Measurements from ENCODE around the gene PBX1. TPM values are rescaled to one million over a fixed set of nuclear protein-coding genes. Genes with fewer than 3 reads are reported as not detected.

The PBX1 gene
- total and polyA plus RNA-seq, 4 donors: 2.2 to 17.3 (median 5.1) TPM

DNA sequence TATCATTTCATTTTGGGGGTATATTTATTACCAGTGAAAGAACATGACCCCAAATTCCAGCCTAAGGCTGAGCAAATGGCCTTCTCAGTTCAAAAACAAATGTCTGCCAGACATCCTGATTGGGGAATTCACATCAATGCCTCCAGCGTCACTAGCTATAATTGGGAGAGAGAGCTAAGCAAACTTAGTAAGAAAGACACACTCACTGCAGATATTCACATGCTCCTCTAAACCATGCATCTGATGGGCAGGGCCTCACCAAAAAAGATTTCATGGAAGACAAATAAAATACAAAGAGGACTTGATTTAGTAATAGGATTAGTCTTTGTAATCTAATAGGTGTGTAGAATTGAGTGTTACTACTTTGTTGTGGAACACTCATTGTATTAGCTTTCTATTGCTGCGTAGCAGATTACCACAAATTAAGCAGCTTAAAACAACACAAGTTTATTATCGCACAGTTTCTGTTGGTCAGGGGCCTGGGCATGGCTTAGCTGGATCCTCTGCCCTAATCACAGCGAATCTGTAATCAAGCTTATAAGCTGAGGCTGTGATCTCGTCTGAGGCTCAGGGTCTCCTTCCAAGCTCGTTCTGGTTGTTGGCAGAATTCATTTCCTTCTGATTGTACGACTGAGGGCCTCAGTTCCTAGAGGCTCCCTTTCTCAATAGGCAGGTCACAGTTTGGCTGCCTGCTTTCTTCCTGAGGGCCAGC, 243.0 kb downstream of the PBX1 start:
- Histone ChIP-seq H3K9me3 (ENCODE audit: control insufficient read depth in 4 of 4, low read length in 3 of 4) (no peaks in the 10 kb centered on the region), H3K9ac (ENCODE audit: low read depth in 1 of 2, low read length in 2 of 2) (no peak overlapping the region), H3K27me3 (ENCODE audit: control insufficient read depth in 4 of 4, insufficient read depth in 4 of 4, low read length in 3 of 4) (no peaks in the 10 kb centered on the region), H3K27ac (ENCODE audit: low read depth in 1 of 2, low read length in 2 of 2) (no peak overlapping the region), H3K36me3 (ENCODE audit: control insufficient read depth in 4 of 4, insufficient read depth in 3 of 4, low read depth in 1 of 4, low read length in 3 of 4) (peaks cover 0 to 4% (median under 1%) of the 10 kb centered on the region in 4 donors), H3K4me1 (ENCODE audit: control insufficient read depth in 4 of 4, insufficient read depth in 4 of 4, low read length in 3 of 4) (peaks cover 0 to 6% (median 1%) of the 10 kb centered on the region in 4 donors), H3K4me3 (ENCODE audit: low read depth in 1 of 3, low read length in 3 of 3) (no peak overlapping the region)
- 82% methylated on average over 7 of the region's 7 CpGs for WGBS
- no peak for DNase-seq (ENCODE audit: low spot score)
- TF ChIP-seq EGR1 (IDR thresholded peaks at IDR 0.05; ENCODE audit: low read depth in 2 of 2): no peak
- TF ChIP-seq ATF3 (IDR thresholded peaks at IDR 0.05): no peak
- TF ChIP-seq HNF4A (conservative IDR thresholded peaks at IDR 0.05): no peak
- TF ChIP-seq TAF1 (conservative IDR thresholded peaks at IDR 0.05): no peak
- TF ChIP-seq REST (IDR thresholded peaks at IDR 0.05): no peak
- TF ChIP-seq JUND (IDR thresholded peaks at IDR 0.05): no peak
- TF ChIP-seq FOXA1 (IDR thresholded peaks at IDR 0.05): no peak
- no peak for TF ChIP-seq SP1 (IDR thresholded peaks at IDR 0.05)
- TF ChIP-seq NR2F2 (IDR thresholded peaks at IDR 0.05): no peak
- TF ChIP-seq ZBTB33 (IDR thresholded peaks at IDR 0.05): no peak
- no peak for TF ChIP-seq RAD21 (IDR thresholded peaks at IDR 0.05)
- TF ChIP-seq, protein P1, sequence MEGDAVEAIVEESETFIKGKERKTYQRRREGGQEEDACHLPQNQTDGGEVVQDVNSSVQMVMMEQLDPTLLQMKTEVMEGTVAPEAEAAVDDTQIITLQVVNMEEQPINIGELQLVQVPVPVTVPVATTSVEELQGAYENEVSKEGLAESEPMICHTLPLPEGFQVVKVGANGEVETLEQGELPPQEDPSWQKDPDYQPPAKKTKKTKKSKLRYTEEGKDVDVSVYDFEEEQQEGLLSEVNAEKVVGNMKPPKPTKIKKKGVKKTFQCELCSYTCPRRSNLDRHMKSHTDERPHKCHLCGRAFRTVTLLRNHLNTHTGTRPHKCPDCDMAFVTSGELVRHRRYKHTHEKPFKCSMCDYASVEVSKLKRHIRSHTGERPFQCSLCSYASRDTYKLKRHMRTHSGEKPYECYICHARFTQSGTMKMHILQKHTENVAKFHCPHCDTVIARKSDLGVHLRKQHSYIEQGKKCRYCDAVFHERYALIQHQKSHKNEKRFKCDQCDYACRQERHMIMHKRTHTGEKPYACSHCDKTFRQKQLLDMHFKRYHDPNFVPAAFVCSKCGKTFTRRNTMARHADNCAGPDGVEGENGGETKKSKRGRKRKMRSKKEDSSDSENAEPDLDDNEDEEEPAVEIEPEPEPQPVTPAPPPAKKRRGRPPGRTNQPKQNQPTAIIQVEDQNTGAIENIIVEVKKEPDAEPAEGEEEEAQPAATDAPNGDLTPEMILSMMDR (IDR thresholded peaks at IDR 0.05; ENCODE audit: low read depth, low read length, missing input control): no peak
- TF ChIP-seq GABPA (IDR thresholded peaks at IDR 0.05 in 1 of 2, conservative IDR thresholded peaks at IDR 0.05 in 1 of 2): no peak
- no peak for TF ChIP-seq YY1 (IDR thresholded peaks at IDR 0.05)
- TF ChIP-seq RXRA (IDR thresholded peaks at IDR 0.05): no peak
- TF ChIP-seq HNF4G (IDR thresholded peaks at IDR 0.05): no peak
- TF ChIP-seq, protein P2, sequence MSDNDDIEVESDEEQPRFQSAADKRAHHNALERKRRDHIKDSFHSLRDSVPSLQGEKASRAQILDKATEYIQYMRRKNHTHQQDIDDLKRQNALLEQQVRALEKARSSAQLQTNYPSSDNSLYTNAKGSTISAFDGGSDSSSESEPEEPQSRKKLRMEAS (IDR thresholded peaks at IDR 0.05): no peak
- no peak for TF ChIP-seq FOXA2 (IDR thresholded peaks at IDR 0.05)
